SKM-1 (cell line): Measurements from ENCODE around the gene DLGAP3.
"Not testable (repeated sequence)": the region's sequence is repeated elsewhere in the genome, so short reads cannot be mapped to it uniquely, and the experiment has no call there.

Source experiments
- DNase-seq: peaks from one replicate; lab custom pipeline; 2025; ENCODE audit not compliant: unreplicated experiment; lab: John Stamatoyannopoulos, UW

DLGAP3 gene, protein sequence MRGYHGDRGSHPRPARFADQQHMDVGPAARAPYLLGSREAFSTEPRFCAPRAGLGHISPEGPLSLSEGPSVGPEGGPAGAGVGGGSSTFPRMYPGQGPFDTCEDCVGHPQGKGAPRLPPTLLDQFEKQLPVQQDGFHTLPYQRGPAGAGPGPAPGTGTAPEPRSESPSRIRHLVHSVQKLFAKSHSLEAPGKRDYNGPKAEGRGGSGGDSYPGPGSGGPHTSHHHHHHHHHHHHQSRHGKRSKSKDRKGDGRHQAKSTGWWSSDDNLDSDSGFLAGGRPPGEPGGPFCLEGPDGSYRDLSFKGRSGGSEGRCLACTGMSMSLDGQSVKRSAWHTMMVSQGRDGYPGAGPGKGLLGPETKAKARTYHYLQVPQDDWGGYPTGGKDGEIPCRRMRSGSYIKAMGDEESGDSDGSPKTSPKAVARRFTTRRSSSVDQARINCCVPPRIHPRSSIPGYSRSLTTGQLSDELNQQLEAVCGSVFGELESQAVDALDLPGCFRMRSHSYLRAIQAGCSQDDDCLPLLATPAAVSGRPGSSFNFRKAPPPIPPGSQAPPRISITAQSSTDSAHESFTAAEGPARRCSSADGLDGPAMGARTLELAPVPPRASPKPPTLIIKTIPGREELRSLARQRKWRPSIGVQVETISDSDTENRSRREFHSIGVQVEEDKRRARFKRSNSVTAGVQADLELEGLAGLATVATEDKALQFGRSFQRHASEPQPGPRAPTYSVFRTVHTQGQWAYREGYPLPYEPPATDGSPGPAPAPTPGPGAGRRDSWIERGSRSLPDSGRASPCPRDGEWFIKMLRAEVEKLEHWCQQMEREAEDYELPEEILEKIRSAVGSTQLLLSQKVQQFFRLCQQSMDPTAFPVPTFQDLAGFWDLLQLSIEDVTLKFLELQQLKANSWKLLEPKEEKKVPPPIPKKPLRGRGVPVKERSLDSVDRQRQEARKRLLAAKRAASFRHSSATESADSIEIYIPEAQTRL

DNA sequence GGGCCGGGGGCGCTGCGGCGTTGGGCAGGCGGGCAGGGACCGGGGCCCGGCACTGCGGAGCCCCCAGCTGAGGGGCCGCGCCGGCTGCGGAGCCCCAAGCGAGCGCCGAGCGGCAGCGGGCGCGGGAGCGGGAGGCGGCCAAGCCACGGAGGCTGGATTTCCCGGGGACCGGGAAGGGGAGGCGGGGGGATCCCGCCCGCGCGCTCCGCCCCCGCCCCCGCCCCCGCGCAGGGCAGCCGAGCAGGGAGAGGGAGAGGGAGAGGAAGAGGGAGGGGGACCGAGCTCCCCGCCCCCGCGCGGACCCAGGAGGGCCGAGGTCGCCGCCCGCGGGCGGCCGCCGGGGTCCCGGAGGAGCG is at the start of gene DLGAP3:
Gene DLGAP3, minus strand, starts transcription at position 154 of the 356 bp plus-strand sequence. CDS start 24,267 bp downstream, outside the sequence.
- DNase-seq = no peak

DNA sequence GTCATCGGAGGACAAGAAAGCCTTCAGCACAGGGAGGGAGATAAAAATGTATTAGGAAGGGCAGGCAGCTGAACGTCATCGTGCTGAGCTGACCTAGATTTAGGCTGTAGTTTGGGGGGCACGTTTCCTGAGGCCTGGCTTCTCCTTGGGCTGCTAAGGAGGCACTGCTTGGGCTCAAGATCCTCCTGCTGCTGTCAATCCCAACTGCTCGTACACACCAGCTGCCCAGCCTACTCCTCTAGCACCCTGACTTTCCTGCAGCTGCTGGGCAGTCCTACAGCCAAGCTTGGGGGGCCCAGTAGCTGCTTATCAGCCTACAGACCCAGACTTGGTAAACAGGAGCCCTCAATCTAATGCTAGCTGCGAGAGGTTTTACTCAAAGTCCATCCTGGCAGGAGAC is 49.5 kb upstream of the DLGAP3 start:
- no peak for DNase-seq

DNA sequence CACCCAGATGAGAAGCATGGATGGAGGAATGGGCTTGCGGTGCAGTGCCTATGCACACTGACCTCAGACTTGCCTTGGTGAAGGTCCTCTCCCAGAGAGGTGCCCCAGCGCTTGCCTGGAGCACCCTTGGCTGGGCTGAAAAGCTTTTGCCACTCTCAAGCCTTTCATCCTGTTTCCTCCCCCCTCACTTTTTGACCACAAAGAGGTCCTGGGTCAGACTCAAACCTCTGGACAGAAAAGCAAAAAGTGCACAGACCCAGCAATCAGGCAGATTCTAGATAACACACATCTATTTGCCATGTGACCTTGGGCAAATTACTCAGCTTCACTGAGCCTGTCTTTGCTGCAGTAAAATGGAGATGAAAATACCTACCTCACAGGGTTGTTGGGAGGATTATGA is 48.4 kb upstream of the DLGAP3 start:
- DNase-seq = no peak

DNA sequence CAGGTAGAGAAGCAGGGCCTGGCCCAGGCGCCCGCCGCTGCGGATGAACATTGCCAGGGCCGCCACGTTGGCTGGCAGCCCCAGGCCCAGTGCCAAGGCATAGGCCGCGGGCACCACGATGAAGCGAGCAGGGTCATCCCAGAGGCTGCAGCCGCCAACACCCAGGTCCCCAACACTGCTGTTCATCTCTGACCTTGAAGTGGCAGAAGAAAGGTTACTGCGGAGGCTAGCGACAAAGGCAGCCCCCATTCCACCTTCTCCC is 47.7 kb upstream of the DLGAP3 start:
- no peak for DNase-seq

DNA sequence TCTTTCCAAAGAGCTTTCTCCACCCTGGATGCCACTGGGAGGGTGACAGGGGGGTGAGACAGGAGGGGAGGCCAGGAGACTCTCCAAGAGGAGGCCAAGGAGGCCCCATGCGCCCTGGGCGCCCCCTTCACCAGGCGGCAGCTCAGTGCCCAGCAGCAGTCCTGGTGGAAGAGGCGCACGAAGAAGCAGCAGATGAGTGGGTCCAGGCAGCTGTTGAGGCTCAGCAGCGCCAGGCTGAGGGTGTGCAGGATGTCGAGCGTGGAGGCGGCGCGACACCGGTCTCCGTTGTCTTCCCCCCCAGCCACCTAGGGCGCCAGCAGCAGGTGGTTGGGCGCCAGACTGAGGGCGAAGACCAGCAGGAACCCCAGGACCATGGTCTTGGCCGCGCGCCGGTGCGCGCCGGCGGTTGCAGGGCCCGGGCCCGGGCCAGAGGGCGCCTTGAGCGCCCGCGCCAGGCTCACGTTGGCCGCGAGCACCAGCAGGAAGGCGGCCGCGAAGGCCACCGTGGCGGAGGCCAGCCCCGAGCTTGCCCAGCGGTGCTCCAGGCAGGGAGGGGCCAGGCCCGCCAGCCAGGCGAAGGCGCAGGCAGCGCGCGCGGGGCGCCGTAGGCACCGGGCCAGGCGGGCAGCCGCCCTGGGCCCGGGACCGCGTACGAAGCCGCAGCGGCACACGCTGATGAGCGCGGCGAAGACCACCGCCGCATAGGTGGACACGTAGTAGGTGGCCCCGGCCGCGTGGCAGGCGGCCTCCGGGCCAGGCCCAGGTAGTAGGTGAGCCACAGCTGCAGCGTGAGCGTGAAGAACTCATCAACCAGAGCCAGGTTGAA is 47.1 kb upstream of the DLGAP3 start:
- DNase-seq = no peak

DNA sequence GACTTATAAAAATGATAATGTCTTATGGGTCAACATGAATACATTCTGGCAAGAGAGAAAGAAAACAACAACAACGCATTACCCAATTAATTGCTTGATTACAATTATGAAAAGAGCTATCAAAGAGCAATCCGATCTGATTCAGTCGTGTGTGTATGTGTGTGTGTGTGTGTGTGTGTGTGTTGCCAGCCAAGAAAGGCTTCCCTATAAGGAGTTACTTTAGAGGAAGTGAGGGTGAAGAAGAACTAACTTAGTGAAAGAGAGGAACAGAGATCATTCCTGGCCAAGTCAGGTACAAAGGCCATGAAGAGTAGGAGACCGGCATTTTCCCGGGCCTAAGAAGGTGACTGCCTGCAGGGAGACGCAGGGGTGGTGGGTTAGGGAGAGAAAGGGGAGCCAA is 46.3 kb upstream of the DLGAP3 start:
- no peak for DNase-seq

DNA sequence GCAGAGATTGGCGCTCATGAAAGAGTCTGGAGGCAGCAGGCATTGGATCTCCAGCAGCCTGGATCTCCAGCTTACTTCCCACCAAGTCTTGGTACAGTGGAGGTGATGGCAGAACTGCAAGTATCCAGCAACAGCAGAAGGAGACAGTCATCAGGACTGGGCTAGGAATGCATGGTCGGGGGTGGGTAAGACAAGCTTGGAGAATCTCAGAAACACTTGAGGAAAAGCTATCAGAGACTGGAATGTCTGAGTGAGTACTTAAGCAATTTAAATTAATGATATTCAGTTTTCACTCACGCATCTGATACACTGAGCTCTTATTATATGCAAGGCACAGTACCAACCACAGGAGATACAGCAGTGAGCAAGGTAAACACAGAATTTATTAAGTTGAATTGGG is 45.9 kb upstream of the DLGAP3 start:
- no peak for DNase-seq

DNA sequence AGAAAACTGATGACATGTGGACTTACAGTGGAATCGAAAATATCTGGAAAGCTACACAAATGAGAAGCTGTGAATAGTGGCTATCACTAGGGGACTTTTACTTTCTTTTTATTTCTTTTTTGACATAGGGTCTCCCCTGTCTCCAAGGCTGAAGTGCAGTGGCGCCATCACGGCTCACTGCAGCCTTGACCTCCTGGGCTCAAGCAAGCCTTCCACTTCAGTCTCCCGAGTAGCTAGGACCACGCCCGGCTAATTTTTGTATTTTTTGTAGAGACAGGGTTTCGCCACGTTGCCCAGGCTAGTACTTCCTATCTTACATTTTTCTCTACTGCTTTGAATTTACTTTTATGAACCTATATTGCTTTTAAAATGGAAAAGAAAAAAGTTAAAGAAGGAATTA is 45.2 kb upstream of the DLGAP3 start:
- no peak for DNase-seq

DNA sequence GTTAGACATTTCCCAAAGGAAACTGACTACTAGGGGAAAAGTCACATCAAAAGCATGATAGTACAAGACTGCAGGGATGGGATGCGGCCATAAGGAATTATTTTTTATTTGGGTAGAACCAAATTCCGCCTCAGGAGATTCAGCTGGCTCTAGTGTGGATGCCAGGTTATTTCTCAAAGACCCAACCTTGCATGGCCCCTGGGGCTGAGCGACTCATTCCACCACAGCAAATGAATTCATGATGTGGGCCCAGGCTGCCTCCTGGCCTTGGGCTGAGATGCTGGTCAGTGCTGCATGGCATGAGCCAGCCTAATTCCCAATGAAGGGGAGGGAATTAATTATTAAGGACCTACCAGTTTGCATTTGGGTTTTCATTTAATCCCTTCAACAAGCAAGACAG is 43.9 kb upstream of the DLGAP3 start:
- DNase-seq = no peak

DNA sequence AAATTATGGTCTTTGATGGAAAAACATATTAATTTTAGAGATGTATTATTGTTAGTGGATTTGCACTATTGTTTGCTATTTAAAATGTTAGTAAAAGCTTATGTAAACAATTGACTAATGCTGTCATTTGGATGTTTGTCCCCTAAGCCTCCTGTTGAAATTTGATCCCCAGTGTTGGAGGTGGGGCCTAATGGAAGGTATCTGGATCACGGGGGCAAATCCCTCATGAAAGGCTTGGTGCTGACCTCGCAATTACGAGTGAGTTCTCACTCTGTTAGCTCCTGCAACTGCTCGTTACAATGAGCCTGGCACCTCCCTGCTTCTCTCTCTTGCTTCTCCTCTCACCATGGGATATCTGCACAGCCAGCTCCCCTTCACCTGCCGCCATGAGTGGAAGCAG is 41.4 kb upstream of the DLGAP3 start:
- DNase-seq = no peak

DNA sequence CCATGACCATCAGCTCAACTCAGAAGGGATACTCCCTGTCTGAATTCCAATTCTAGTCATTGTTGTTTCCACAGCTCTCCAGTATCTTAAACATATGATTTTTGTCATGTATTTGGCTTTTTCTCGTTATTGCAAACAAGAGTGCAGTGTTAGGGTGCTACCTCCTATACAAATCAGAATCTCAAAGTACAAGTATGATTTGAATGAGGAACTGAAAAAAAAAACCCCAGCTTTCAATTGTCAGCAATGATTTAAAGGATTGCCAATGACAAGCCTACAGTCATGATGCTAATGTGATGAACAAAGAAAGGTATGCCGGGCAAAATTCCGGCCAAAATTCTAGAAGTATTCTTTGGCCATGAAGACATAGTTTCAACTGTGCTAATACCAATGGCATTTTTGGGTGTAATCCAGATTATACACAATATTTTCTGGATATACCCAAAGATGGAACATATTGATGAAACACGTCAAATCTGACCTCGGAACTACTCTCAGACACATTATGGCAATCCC is 40.8 kb upstream of the DLGAP3 start:
- no peak for DNase-seq

DNA sequence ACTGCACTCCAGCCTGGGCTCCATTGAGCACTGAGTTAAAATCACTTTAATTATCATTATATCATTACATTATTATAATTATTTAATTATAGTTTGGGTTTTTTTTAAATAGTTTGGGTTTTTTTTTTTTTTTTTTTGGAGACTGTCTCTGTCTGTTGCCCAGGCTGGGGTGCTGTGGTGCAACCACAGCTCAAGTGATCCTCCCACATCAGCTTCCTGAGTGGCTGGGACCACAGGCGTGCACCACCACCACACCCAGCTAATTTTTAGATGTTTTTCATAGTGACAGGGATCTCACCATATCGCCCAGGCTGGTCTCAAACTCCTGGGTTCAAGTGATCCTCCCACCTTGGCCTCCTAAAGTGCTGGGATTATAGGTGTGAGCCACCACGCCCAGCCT is 38.8 kb upstream of the DLGAP3 start:
- DNase-seq = not testable (repeated sequence)

DNA sequence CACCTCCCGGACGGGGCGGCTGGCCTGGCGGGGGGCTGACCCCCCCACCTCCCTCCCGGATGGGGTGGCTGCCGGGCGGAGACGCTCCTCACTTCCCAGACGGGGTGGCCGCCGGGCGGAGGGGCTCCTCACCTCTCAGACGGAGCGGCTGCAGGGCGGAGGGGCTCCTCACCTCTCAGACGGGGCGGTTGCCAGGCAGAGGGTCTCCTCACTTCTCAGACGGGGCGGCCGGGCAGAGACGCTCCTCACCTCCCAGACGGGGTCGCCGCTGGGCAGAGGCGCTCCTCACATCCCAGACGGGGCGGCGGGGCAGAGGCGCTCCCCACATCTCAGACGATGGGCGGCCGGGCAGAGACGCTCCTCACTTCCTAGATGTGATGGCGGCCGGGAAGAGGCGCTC is 38.2 kb upstream of the DLGAP3 start:
- not testable (repeated sequence) for DNase-seq

DNA sequence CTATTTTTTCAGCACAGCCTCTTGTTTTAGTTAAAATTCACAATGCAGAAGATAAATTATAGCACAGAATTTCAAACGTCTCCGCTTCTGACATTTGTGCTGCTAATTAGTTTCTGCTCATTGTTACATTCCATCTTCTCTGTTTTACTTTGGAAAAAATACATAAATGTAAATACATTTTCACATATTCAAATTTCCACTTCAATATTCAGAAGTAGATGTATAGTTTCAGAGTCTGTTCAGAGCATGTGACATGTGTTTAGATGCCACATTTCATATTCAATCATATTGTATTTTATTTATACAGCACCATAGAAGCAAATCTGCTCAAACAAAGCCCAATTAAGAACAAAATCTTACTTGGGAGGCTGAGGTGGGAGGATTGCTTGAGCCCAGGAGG is 36.1 kb upstream of the DLGAP3 start:
- no peak for DNase-seq

DNA sequence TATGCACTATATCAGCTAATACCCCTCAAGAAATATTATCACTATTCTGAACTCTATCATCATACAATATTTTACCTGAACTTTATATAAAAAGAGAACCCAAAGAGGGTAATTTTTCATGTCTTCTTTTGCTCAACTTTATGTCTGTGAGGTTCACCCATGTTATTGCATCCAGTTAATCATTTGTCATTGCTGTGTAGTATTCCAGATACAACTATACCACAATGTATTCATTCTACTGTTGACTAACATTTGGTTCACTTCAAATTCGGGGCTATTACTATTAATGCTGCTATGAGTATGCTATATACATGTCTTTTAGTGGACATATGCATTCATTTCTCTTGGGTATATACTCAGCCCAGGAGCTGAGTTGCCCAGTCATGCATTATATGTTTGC is 21.0 kb upstream of the DLGAP3 start:
- DNase-seq = no peak

DNA sequence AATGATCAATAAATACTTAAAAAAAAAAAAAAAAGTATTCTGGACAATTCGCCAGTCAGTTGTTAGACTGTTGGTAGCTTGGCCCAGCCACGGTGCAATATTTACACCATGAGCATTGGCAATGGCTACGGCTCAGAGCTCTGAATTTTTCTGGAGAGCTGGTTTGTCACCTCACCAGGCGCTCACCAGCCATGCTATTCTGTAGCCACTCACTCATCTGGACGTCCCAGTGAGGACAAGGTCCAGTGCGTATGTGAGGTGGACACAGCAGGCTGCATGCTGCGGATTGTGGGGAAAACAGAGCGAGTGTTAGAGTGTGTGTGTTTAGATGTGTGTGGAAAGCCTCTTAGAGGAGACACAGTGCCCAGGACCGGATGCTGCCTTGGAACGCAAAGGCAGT is 19.3 kb upstream of the DLGAP3 start:
- not testable (repeated sequence) for DNase-seq

DNA sequence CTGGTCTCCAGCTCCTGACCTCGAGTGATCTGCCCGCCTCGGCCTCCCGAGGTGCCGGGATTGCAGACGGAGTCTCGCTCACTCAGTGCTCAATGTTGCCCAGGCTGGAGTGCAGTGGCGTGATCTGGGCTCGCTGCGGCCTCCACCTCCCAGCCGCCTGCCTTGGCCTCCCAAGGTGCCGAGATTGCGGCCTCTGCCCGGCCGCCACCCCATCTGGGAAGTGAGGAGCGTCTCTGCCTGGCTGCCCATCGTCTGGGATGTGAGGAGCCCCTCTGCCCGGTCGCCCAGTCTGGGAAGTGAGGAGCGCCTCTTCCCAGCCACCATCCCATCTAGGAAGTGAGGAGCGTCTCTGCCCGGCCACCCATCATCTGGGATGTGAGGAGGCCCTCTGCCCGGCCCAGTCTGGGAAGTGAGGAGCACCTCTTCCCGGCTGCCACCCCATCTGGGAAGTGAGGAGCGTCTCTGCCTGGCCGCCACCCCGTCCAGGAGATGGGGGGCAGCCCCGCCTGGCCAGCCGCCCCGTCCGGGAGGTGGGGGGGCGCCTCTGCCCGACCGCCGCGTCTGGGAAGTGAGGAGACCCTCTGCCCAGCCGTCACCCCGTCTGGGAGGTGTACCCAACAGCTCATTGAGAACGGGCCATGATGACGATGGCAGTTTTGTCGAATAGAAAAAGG is 18.3 kb upstream of the DLGAP3 start:
- not testable (repeated sequence) for DNase-seq

DNA sequence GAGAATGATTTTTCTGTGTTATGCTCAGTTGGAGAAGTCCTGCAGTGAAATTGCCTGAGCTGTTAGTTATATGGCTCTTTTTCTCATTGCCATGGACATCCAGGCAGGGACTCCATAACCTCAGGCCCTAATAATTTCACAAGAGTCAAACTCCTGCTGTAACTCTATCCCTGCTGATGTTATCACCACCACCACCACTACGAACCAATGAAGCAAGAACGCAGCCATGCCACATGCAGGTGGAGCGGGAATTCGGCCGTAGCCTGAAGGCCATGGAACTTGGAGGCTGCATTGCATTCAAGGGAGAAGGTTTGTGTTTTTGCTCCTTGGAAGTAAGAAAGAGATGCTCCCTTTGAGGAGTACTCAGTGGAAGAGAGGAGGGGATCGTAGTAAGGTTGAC is 16.8 kb upstream of the DLGAP3 start:
- no peak for DNase-seq

DNA sequence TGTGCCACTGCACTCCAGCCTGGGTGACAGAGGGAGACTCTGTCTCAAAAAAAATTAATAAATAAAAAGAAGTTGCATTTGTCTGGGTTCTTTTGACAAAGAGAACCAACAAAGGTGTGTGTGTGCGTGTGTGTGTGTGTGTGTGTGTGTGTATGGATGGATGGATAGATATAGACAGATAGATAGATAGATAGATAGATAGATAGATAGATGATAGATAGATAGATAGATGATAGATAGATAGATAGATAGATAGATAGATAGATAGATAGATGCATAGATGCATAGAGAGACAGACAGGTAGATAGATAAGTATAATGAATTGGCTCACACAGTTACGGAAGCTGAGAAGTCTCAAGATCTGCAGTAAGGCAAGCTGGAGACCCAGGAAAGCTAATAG is 12.3 kb upstream of the DLGAP3 start:
- not testable (repeated sequence) for DNase-seq

DNA sequence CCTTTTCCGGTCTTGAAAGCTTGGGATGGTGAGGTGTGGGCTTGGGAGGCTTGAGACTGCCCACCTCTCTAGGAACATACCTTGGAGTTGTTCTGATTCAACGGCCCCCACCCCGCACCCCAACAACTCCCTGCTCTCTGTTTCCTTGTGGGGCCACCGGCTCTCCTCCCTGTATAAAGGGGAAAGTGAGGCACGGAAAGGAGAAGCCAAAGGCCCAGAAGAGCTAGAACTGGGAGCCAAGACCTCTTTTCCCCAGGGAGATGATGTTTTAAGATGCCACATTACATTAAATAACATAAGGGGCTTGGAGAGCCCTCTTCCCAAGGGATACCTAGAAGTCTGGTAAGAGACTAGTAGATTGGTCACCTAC is 1.2 kb upstream of the DLGAP3 start:
- DNase-seq = no peak
